ENCODE measurements around the gene PARG.

PARG gene

GRCh38 chr10:49803988-49804387 is 137.8 kb downstream of the PARG start:
- H3K27ac ChIP-seq = no peak overlapping the region
- TF ChIP-seq, protein P1, sequence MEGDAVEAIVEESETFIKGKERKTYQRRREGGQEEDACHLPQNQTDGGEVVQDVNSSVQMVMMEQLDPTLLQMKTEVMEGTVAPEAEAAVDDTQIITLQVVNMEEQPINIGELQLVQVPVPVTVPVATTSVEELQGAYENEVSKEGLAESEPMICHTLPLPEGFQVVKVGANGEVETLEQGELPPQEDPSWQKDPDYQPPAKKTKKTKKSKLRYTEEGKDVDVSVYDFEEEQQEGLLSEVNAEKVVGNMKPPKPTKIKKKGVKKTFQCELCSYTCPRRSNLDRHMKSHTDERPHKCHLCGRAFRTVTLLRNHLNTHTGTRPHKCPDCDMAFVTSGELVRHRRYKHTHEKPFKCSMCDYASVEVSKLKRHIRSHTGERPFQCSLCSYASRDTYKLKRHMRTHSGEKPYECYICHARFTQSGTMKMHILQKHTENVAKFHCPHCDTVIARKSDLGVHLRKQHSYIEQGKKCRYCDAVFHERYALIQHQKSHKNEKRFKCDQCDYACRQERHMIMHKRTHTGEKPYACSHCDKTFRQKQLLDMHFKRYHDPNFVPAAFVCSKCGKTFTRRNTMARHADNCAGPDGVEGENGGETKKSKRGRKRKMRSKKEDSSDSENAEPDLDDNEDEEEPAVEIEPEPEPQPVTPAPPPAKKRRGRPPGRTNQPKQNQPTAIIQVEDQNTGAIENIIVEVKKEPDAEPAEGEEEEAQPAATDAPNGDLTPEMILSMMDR (conservative IDR thresholded peaks at IDR 0.05) = no peak
- TF ChIP-seq ZFX (IDR thresholded peaks at IDR 0.05) = no peak

DNA sequence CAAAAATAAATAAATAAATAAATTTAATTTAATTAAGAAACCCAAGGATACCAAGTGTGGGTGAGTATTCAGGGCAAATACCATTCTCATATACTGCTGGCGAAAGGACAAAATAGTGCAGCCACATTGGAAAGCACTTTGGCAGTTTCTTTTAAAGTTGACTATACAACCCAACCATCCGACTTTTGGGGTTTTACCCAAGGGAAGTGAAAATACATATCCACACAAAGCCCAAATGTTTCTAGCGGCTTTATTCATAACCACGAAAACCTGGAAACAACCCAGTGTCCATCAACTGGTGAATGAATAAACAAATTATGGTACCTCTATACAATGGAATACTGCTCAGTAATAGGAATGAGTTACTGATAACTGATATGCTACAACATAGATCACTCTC is 143.6 kb downstream of the PARG start:
- H3K27ac ChIP-seq = no peak overlapping the region
- TF ChIP-seq ZFX (IDR thresholded peaks at IDR 0.05) = no peak
- TF ChIP-seq, protein P1 (conservative IDR thresholded peaks at IDR 0.05) = no peak

- TF ChIP-seq, protein P1 (conservative IDR thresholded peaks at IDR 0.05) = no peak
- TF ChIP-seq ZFX (IDR thresholded peaks at IDR 0.05) = no peak
- H3K27ac ChIP-seq = no peak overlapping the region
These were observed 150.7 kb downstream of the PARG start for GRCh38 chr10:49791100-49791499.

DNA sequence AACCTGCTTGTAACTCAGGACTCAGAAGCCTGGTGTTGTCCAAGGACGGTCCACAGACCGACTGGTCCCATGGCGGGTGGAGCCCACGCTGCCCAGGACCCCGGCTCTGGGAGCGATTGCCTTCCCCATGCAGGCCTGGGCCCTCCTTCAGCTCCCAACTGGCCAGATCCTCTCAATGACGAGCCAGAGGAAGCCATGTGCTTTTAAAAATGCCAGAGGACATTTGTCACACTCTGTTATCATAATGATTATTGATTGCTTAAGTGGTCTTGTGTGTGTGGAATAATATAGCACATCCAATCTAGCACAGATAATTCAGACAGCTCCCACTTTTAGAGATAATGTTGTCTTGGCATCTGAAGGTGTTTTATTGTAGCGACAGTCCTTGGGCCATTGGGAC is 157.1 kb downstream of the PARG start:
- no peak overlapping the region for H3K27ac ChIP-seq
- TF ChIP-seq ZFX (IDR thresholded peaks at IDR 0.05) = no peak
- TF ChIP-seq, protein P1 (conservative IDR thresholded peaks at IDR 0.05) = no peak

DNA sequence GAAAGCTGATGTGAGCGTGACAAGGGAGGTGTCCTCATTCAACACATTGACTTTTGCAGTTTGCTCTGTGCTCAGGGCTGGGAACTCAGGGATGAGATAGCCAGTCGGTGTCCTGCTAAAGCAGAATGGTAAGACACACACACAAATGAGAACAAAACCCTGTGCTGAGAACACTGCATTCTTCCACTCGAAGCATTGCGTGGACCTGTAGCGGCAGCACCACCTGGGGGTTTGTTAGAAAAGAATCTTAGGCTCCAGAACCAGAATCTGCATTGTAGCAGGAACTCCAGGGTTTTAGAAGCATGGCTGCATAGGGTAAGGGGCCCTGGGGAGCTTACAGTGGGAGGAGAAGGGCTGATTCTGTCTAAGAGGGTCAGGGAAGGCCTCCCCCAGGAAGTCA is 158.2 kb downstream of the PARG start:
- no peak overlapping the region for H3K27ac ChIP-seq
- TF ChIP-seq ZFX (IDR thresholded peaks at IDR 0.05) = no peak
- TF ChIP-seq, protein P1 (conservative IDR thresholded peaks at IDR 0.05) = no peak

- TF ChIP-seq ZFX (IDR thresholded peaks at IDR 0.05) = no peak
- TF ChIP-seq, protein P1 (conservative IDR thresholded peaks at IDR 0.05) = no peak
- H3K27ac ChIP-seq = no peak overlapping the region
These were observed 160.6 kb downstream of the PARG start for GRCh38 chr10:49781247-49781646.

DNA sequence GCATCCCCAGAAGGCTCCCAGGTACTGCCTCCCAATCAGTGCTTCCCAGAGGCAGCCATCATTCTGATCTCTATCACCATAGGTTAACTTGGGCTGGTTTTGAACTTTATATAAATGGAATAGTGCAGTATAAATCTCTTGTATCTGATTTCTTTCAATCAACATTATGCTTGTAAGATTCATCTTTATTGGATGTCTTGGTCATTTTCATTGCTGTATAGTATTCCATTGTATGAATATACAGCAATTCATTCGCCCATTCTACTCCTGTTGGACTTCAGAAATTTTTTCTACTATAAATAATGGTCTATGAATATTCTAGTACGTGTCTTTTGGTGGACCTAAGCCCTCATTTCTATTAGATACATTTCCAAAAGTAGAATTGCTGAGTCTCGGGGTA is 163.6 kb downstream of the PARG start:
- no peak overlapping the region for H3K27ac ChIP-seq
- TF ChIP-seq, protein P1 (conservative IDR thresholded peaks at IDR 0.05) = no peak
- TF ChIP-seq ZFX (IDR thresholded peaks at IDR 0.05) = no peak
